Adrenal gland (tissue), 12 donors: Measurements from ENCODE around the gene FAM53B. TPM values are rescaled to one million over a fixed set of nuclear protein-coding genes. Genes with fewer than 3 reads are reported as not detected.

Source experiments
- DNase-seq, 7 donors: peaks; one replicate each; pipeline ENCODE4 v3.0.0-alpha.2; 2019 to 2020
- H3K27ac ChIP-seq, 5 donors: fragments of 200-600 bp; sonication (generic) in 4 of 5; 1 replicate in 3 of 5; 2 replicates in 2 of 5; pipeline versions ENCODE4 v1.5.1 to v1.8.0; 2016 to 2020; ENCODE audit warnings: mild to moderate bottlenecking in 1 of 5
- H3K27me3 ChIP-seq: fragments of 200-600 bp; 2 replicates; pipeline ENCODE4 v1.8.0; 2021
- H3K36me3 ChIP-seq, 2 donors: fragments of 200-600 bp; replicated peaks in 1 of 2; 1 replicate in 1 of 2; 2 replicates in 1 of 2; pipeline versions ENCODE4 v1.5.1 to v1.8.0; 2018 to 2022
- H3K4me1 ChIP-seq, 2 donors: fragments of 200-600 bp; replicated peaks in 1 of 2; 1 replicate in 1 of 2; 2 replicates in 1 of 2; pipeline versions ENCODE4 v1.5.1 to v1.8.0; 2018 to 2021
- H3K4me3 ChIP-seq, 4 donors: fragments of 200-600 bp; sonication (generic) in 3 of 4; one replicate each; pipeline ENCODE4 v1.5.1; 2016 to 2018
- H3K9me3 ChIP-seq, 3 donors: fragments of 200-600 bp; sonication (generic) in 1 of 3; replicated peaks in 1 of 3; 1 replicate in 2 of 3; 2 replicates in 1 of 3; pipeline versions ENCODE4 v1.5.1 to v1.8.0; 2016 to 2021
- CTCF ChIP-seq, 6 experiments: fragments of 450-650 bp in 4 of 6; fragments of 200-600 bp in 2 of 6; sonication (generic) in 1 of 6; IDR thresholded peaks; 1 replicate in 5 of 6; 2 replicates in 1 of 6; pipeline versions ENCODE4 v1.5.1 to v1.8.0; 2016 to 2021; ENCODE audit warnings: antibody characterized with exemption in 6 of 6, mild to moderate bottlenecking in 2 of 6, moderate library complexity in 1 of 6
- POLR2A ChIP-seq, 2 donors: fragments of 450-650 bp; IDR thresholded peaks; one replicate each; pipeline ENCODE4 v1.6.1; 2017; ENCODE audit warnings: antibody characterized with exemption in 2 of 2, mild to moderate bottlenecking in 2 of 2, moderate library complexity in 1 of 2
- WGBS, 4 donors: extraction: QIAGEN DNeasy Blood & Tissue Kit in 2 of 4; methylation state at CpG; one replicate each; pipeline versions ENCODE4 v1.1.5 to v1.1.7; 2013 to 2017; 5-methylcytosine and 5-hydroxymethylcytosine counted together
- intact Hi-C, 2 donors: fragments of 100-400 bp; cut with DNase I; formaldehyde crosslinking; loops; one replicate each; pipeline versions ENCODE4 v1.14.1 to v1.15.0; 2022 to 2023
- polyA plus RNA-seq, 3 donors: library from polyadenylated mRNA; stranded (reverse); fragments of 200-250 nt in 2 of 3; fragments of 350-450 nt in 1 of 3; fragmentation: Illumina TruSeq in 1 of 3; extraction: RNeasy Lipid Tissue Mini Kit (QIAGEN cat#74804) in 1 of 3; gene quantifications; one replicate each; pipeline ENCODE4 v1.2.3, GENCODE V29; 2013 to 2014
- total RNA-seq, 9 donors: library from RNA; depleted of rRNA in 4 of 9; stranded (reverse); fragments of >200 nt in 4 of 9; fragments of 120-200 nt in 1 of 9; fragmentation: NEBNext Ultra II Directional in 1 of 9; extraction: Animal tissue kit (Norgen Biotek cat#: 25700) in 1 of 9; gene quantifications; one replicate each; pipeline versions ENCODE4 v1.1.0 to v1.2.4, GENCODE V29; 2013 to 2023
- donor health status: healthy with polysubstance abuse.
- donor health status: Bipolar disorder and iron deficiency.
- donor health status: DM: yes; HTN: yes; CAD: no.
- donor health status: DM: no; HTN: no; CAD: no.
- donor health status: DM: no; HTN: no; CAD: no.
- donor health status: DM: yes; HTN: yes; CAD: no.

The FAM53B gene
- total and polyA plus RNA-seq, 12 donors = 15.1 to 90.9 (median 65.5) TPM

- Histone ChIP-seq H3K4me1 (no peaks in the 10 kb centered on the region), H3K9me3 (no peaks in the 10 kb centered on the region), H3K27ac (no peak overlapping the region), H3K27me3 (no peaks in the 10 kb centered on the region), H3K36me3 (no peaks in the 10 kb centered on the region), H3K4me3 (no peak overlapping the region)
- 84 to 96% (median 90%) methylated on average over 15 to 31 of the region's 31 CpGs for WGBS, 4 donors
- no peak for DNase-seq
- intact Hi-C loops = no loop called here
- TF ChIP-seq CTCF (IDR thresholded peaks at IDR 0.05) (no peak), POLR2A (IDR thresholded peaks at IDR 0.05) (no peak)
These were observed 170.3 kb downstream of the FAM53B start for GRCh38 chr10:124573726-124574455.

- Histone ChIP-seq H3K27ac (no peak overlapping the region), H3K27me3 (no peaks in the 10 kb centered on the region), H3K4me3 (no peak overlapping the region), H3K4me1 (no peaks in the 10 kb centered on the region), H3K9me3 (no peaks in the 10 kb centered on the region), H3K36me3 (no peaks in the 10 kb centered on the region)
- TF ChIP-seq POLR2A (IDR thresholded peaks at IDR 0.05) (no peak), CTCF (IDR thresholded peaks at IDR 0.05) (no peak)
- intact Hi-C loops = no loop called here
- no peak for DNase-seq
- WGBS, 4 donors = 86 to 90% (median 88%) methylated on average over 11 of the region's 11 CpGs
These were observed 171.4 kb downstream of the FAM53B start for GRCh38 chr10:124572751-124573150.

DNA sequence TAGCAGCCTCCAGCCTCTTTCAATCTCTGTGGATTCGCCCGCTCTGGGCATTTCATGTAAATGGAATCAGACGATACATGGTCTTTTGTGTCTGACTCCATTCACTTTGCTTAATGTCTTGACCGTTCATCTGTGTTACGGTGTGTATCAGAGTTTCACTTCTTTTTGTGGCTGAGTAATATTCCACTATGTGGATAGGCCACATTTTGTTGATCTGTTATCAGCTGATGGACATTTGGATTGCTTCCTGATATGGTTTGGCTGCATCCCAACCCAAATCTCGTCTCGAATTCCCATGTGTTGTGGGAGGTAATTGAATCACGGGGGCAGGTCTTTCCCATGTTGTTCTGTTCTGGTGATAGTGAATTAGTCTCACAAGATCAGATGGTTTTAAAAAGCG lies 173.5 kb downstream of the FAM53B start:
- TF ChIP-seq CTCF (IDR thresholded peaks at IDR 0.05) = no peak
- TF ChIP-seq POLR2A (IDR thresholded peaks at IDR 0.05) = no peak
- no peak overlapping the region for H3K27ac ChIP-seq
- intact Hi-C loops = no loop called here
- WGBS, 4 donors = 81 to 86% (median 84%) methylated on average over 9 of the region's 9 CpGs
- no peak for DNase-seq
- H3K27me3 ChIP-seq = no peaks in the 10 kb centered on the region
- H3K36me3 ChIP-seq = no peaks in the 10 kb centered on the region
- no peak overlapping the region for H3K4me3 ChIP-seq
- H3K4me1 ChIP-seq = peaks cover 0 to 2% of the 10 kb centered on the region in 2 donors
- H3K9me3 ChIP-seq = no peaks in the 10 kb centered on the region

DNA sequence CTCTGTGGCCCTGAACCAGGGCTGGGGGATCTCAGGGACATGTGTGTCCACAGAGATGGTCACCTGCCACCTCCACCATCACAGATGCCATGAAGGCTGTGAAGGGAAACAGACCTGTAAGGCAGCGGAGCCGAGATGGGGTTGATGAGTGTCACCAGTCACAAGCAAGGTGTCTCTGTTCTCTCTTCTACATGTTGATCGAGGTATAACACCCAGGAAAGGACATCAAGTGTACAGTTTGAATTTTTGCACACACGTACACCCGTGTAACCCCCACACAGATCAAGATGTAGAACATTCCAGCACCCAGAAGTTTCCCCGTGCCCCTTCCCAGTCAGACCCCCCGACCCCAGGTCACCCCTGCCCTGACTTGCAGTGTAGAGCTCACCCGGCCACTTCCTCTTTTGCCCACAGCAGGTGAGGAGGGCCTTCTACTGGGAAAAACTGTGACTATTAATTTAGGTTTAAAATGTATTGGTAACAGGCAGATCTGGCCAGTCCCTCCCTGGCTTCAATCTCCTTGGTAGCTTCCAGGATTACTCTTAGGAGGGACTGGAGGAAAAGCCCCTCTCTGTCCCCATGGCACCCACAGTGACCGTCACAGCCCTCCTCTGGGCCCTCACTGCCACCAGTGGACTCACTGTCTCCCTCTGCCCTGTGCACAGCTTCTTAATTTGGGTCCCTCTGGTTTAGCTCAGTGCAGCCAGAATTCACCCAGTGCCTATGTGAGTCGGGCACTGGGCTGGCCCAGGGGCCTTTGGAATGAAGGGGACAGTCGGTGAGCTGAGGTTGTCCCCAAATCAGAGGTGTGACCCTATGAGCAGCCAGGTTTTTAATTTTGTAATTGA lies 174.3 kb downstream of the FAM53B start:
- 74 to 80% (median 76%) methylated on average over 11 of the region's 11 CpGs for WGBS, 4 donors
- no peak for DNase-seq

More for the DNA sequence above, 174.3 kb downstream of the FAM53B start:
- Histone ChIP-seq H3K4me3 (no peak overlapping the region), H3K9me3 (no peaks in the 10 kb centered on the region), H3K27ac (no peak overlapping the region), H3K4me1 (peaks cover 0 to 6% of the 10 kb centered on the region in 2 donors), H3K36me3 (no peaks in the 10 kb centered on the region), H3K27me3 (no peaks in the 10 kb centered on the region)
- TF ChIP-seq POLR2A (IDR thresholded peaks at IDR 0.05) (no peak), CTCF (IDR thresholded peaks at IDR 0.05) (no peak)
- intact Hi-C loops = no loop called here
